ENCODE data around the gene NDUFV3.

GRCh38 chr21:42847726-42848125 lies 45.4 kb upstream of the NDUFV3 start:
- no peak for TF ChIP-seq CTCF (IDR thresholded peaks at IDR 0.05)
- TF ChIP-seq POLR2A (IDR thresholded peaks at IDR 0.05): no peak
